GM12892 (cell line): ENCODE measurements around the gene MAFG.
A peak's percentile ranks its signal among the peaks of the same experiment; 100 is the strongest.

Experiments used
- DNase-seq: peaks from one replicate; pipeline ENCODE4 v3.0.0; 2011; ENCODE audit not compliant: insufficient read length
- FAIRE-seq: peaks from 2 replicates; lab custom pipeline; 2011; peaks lifted over from hg19 to GRCh38; lab: Jason Lieb, UNC
- POLR2A ChIP-seq: IDR thresholded peaks from 2 replicates; pipeline ENCODE4 v1.6.1; 2011; ENCODE audit warnings: low read depth, low read length, control low read depth
- POLR2AphosphoS5 ChIP-seq: IDR thresholded peaks from 2 replicates; pipeline ENCODE4 v1.6.1; 2011; ENCODE audit warnings: low read depth, low read length, control low read depth
- TAF1 ChIP-seq: IDR thresholded peaks from 2 replicates; pipeline ENCODE4 v1.6.1; 2011; ENCODE audit warnings: low read depth, mild to moderate bottlenecking, control low read depth, low read length, borderline replicate concordance

The MAFG gene

GRCh38 chr17:81962499-81963441, 35.2 kb upstream of the MAFG start:
- TF ChIP-seq POLR2A (no peak), POLR2AphosphoS5 (no peak), TAF1 (no peak)
- DNase-seq (no peak), FAIRE-seq (no peak)

GRCh38 chr17:81961521-81962498, 34.3 kb upstream of the MAFG start:
- no peak for TF ChIP-seq TAF1
- TF ChIP-seq POLR2AphosphoS5, result no peak
- TF ChIP-seq POLR2A, result no peak
- DNase-seq (no peak), FAIRE-seq (no peak)

DNA sequence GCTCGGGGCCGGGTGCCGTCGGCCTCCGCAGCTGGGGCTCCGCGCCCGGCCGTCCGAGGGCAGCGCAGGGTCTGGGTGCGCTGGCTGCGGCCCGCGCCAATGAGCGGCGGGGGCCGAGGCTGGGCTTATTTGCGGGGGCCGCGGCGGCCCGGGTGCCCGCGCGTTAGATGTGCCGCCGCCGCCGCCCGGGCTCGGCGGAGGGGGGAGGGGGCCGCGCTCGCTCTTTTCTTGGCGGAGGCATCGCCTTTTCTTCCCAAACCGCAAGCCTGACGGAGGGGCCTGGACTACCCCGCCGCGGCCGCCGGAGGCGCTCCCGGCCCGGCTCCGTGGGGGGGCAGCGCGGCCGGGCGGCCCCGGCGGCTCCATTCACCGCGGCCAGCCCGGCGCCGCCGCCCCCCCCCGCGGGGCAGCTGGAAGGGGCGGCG, 33.6 kb upstream of the MAFG start, which contains the start of gene NOTUM:
TSS of gene NOTUM (minus strand) at position 101 of the 425 bp plus-strand sequence. CDS start 278 bp downstream, outside the sequence.
- DNase-seq (no peak), FAIRE-seq (no peak)
- TF ChIP-seq TAF1, result no peak
- no peak for TF ChIP-seq POLR2A
- no peak for TF ChIP-seq POLR2AphosphoS5

DNA sequence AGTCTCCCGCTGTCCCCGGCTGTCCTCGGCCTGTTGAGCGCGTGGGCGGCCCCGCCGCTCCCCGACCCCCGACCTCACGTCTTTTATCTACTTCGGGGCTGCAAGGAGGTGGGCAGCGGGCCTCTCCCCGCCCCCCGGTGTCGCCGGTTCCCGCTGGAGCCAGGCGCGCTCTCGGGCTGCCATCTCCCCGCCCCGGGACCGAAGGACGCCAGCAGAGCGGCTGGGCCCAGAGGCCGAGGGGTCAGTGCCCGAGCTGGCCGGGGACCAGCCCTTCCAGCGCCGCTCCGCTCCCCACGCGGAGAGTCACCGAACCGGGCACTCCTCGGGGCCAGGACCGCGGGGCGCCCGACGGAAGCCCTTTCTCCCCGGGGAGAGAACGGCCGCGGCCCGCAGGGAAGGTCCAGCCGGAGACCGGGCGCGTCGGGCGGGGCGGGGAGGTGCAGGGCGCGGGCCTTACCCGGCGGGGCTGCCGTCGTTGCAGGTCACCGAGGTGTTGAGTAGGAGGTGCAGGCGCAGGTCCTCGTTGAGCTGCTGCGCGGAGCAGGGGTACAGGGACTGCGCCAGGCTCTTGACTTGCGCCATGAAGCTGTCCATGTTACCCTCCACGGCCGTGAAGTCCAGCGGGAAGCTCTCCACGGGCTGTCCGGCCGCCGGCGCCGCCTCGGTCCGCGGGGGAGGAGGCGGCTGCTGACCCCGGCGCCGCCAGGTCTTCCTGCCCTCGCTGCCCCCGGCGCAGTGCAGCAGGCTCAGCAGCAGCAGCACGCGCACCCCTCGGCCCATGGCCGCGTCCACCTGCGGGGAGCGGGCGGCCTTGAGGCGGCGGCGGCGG, 32.8 kb upstream of the MAFG start:
- FAIRE-seq, result no peak
- no peak for TF ChIP-seq POLR2A
- no peak for TF ChIP-seq POLR2AphosphoS5
- TF ChIP-seq TAF1, result no peak
- DNase-seq, result no peak

DNA sequence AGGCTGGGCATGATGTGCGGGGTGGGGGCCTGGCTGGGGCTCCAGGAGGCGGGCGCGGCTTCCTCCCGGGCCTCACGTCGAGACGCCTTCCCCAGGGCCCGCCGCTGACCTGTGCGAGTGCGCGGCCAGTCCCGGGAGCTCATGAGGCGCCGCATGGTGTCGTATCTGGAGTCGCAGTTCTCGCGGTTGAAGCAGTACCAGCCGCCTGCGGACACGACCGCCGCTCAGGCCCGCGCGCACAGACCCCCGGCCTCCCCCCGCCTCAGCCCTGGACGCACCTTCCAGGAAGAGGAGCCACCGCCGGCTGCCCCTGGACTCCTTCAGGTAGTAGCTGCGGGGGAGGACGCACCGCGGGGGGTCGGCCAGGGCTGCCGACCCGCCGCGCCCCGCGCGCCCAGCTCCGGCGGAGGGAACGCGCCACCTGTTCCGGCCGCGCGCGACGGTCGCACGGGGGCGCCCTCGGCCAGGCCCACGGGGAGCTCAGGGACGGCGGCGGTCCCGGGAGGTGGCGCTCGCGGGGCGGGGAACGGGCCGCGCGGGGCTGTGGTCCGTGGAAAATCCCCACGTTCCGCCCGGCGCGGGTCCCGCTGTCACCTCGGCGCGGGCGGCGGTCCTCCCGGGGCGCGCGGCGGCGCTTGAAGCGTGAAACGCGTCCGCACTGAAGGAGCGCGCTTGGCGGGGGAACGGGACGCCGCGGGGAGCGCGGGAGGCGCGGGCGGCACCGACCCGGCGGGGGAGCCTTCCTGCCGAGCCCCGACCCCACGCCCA, 32.0 kb upstream of the MAFG start:
- peak; percentile 83 for FAIRE-seq
- peak; percentile 83 for DNase-seq
- TF ChIP-seq TAF1, result no peak
- TF ChIP-seq POLR2A, result no peak
- no peak for TF ChIP-seq POLR2AphosphoS5

DNA sequence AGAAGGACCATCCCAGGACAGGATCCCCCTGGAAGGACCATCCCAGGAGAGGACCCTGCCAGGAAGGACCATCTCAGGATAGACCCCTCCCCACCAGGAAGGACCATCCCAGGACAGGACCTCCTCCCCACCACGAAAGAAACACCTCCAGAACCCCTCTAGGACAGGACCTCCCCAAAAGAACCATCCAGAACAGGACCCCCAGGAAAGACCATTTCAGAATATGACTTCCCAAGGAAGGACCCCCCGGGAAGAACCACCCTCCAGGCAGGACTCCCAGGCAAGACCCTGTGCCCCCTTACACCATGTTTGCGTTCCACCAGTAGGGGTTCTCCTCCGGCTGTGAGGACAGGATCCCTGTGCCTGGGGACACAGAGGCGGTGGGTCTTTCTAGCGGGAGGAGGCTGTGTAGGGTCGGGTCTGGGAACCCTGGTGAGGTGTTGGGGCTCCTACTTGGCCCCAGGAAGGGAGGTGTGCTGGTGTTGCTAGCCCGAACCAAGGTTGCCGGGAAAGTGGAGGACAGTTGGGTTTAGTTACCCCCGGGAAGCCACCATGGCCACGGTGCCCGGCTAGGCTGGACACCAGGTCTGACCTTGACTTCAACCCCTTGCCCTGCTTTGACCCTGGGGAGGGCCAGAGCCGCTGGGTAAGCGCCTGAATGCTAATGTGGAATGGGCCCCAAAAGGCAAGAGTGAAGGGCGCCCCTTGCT, 31.3 kb upstream of the MAFG start:
- FAIRE-seq (no peak), DNase-seq (no peak)
- TF ChIP-seq POLR2A (no peak), TAF1 (no peak), POLR2AphosphoS5 (no peak)

DNA sequence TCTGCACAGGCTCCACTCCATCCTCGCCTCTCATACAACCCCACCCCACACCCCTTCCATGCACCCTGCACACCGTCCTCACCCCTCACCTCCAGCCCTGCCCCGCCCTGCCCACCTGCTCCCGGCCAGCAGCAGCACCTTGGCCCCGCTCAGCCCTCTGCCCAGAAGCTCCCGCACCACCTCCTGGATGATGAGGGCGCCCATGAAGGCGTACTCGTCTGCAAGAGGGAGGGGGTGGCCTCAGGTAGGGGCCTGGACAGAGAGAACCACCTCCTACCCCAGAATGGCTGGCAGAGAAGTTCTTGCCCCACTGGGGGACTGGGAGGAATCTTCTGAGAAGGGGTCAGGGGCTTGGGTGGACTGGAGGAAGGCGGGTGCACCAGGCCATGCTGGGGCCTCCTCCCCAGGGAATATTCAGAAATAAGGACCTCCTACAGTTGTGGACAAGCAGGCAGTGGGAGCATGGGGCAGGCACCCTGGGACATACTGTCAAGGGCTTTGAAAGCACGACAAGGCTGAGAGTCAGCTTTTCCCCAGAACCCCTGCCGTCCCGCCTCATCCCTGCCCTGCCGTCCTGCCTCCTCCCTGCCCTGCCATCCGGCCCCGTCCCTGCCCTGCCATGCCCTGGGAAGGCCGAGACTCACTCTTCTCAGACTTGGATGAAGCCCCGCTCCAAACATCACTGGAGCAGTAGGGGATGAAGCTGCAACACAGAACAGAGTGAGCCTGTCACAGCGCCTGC, 30.3 kb upstream of the MAFG start:
- no peak for FAIRE-seq
- TF ChIP-seq POLR2A, result no peak
- TF ChIP-seq POLR2AphosphoS5, result no peak
- no peak for TF ChIP-seq TAF1
- no peak for DNase-seq

GRCh38 chr17:81956607-81957589, 29.4 kb upstream of the MAFG start:
- no peak for TF ChIP-seq TAF1
- no peak for TF ChIP-seq POLR2AphosphoS5
- no peak for TF ChIP-seq POLR2A
- DNase-seq (no peak), FAIRE-seq (no peak)
